ENCODE data around the gene TMEM184A. TPM values are rescaled to one million over a fixed set of nuclear protein-coding genes. Genes with fewer than 3 reads are reported as not detected.
A peak's percentile ranks its signal among the peaks of the same experiment; 100 is the strongest.

Gene TMEM184A
- total and polyA plus RNA-seq, 4 experiments from 2014 or later: not detected

DNA sequence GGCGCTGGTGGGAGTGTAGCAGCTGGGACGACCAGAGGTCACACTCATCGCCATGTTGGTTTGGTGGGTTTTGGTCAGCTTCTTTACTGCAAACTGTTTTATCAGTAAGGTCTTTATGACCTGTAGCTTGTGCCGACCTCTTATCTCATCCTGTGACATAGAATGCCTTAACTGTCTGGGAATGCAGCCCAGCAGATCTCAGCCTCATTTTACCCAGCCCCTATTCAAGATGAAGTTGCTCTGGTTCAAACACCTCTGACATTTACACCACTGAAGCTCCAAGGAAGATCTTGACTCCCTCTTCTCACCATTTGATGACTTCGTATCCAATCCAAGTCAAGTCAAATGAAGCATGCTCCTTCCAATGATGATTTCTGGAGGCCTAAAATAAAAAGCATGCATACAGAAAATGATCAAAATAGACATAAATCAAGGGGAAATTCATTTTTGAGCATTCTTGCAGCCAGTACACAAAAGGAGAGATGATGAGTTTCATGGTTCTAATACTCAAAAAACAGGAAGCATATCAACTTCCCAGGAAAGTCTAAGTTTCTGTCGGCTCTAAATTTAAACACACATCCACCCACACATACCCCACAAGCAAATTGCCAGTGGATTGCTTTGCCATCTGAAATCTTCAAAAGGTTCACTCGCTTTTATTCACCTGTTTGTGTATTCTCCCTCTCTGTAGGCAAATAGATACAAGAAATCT is 16.3 kb upstream of the TMEM184A start:
- ChIA-PET POLR2A (ENCODE audit: partially characterized antibody) (no interaction called here), CTCF (ENCODE audit: partially characterized antibody) (no interaction called here)
- H3K27ac ChIP-seq (ENCODE audit: low read depth, low read length): no peak overlapping the region
- no peaks in the 10 kb centered on the region for H3K9me3 ChIP-seq (ENCODE audit: control insufficient read depth in 1 of 2, low read length in 2 of 2)
- H3K4me3 Mint-ChIP-seq: peak overlapping the region in 5 of 8 donors; percentile 4 to 67 (median 36)
- no peaks in the 10 kb centered on the region for H3K27me3 Mint-ChIP-seq
- DNase-seq: no peak
- no peaks in the 10 kb centered on the region for H3K27me3 ChIP-seq (ENCODE audit: insufficient read depth, low read length)
- H3K9me3 Mint-ChIP-seq: no peaks in the 10 kb centered on the region
- H3K36me3 ChIP-seq (ENCODE audit: insufficient read depth, low read length): peaks cover 7% of the 10 kb centered on the region
- intact Hi-C loops (cut with micrococcal nuclease): loop anchor here (10.0 kb wide), 1 partner anchor 1143 kb away; no protein-coding TSS in a partner anchor
- peaks cover 11 to 36% (median 21%) of the 10 kb centered on the region in 4 donors for H3K4me1 Mint-ChIP-seq
- peaks cover 20% of the 10 kb centered on the region for H3K4me1 ChIP-seq (ENCODE audit: insufficient read depth, low read length)
- H3K4me3 ChIP-seq (ENCODE audit: low read length in 2 of 2): no peak overlapping the region
- peaks cover 0 to 16% of the 10 kb centered on the region in 2 donors for H3K36me3 Mint-ChIP-seq
- H3K27ac Mint-ChIP-seq: peak overlapping the region in 5 of 7 donors; percentile 24 to 84 (median 72)

DNA sequence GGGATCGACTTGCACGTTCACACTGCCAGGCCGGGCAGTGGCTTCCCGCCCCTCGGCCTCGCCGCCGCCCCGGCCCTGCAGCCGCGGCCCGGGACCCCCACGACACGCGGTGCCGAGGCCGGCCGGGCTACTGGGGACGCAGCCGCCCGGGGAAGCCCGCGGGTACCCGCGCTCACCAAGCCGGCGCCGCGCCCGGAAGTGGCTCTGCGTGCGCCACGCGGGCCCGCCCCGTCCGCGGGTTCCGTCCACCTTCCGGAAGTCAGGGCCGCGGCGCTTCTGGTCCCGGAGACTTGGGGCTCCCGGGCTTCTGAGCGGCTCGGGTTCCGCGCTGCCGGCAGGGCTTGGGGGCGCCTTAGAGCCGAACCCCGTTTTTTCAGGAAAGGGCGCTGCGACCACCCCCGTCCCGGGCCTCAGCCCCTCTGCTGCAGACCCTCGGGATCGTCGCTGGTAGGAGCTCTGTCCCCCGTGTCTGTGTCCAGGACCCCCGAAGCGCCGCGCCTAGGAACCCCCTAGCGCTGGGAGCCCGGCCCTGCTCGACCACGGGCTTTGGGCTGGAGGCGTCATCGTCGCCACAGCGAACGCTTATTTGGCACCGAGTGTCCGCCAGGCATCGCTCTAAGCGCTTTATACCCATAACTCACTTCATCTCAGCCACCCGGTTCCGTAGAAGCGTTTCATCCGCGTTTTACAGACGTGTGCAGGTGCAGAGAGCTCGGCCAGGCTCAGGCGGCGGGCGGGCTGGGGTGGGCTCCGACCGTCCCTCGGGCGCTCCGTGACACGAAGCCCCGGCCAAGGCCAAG is 14.0 kb upstream of the TMEM184A start, which contains the start of gene PSMG3:
TSS of gene PSMG3 (minus strand) at position 200 of the 800 bp plus-strand sequence. CDS start 693 bp downstream, outside the sequence.
- Histone ChIP-seq H3K9me3 (ENCODE audit: control insufficient read depth in 1 of 2, low read length in 2 of 2) (no peaks in the 10 kb centered on the region), H3K36me3 (ENCODE audit: insufficient read depth, low read length) (peaks cover 11% of the 10 kb centered on the region), H3K27ac (ENCODE audit: low read depth, low read length) (peak within 1 kb of the TSS; percentile 77), H3K4me1 (ENCODE audit: insufficient read depth, low read length) (peaks cover 20% of the 10 kb centered on the region), H3K4me3 (ENCODE audit: low read length in 2 of 2) (peak within 1 kb of the TSS; percentile 60 to 76), H3K27me3 (ENCODE audit: insufficient read depth, low read length) (no peaks in the 10 kb centered on the region)
- POLR2A ChIA-PET (ENCODE audit: partially characterized antibody): interaction anchor here (0.9 to 2.7 kb wide), 8 partner anchors 9 to 835 kb away, joined by 3 to 18 read pairs (median 4); partner anchors contain the start of genes EIF3B and INTS1
- intact Hi-C loops (cut with micrococcal nuclease): loop anchor here (1.0 to 10.0 kb wide), 3 partner anchors 38 to 1145 kb away; partner anchors contain the start of gene INTS1
- H3K4me1 Mint-ChIP-seq: peaks cover 11 to 40% (median 21%) of the 10 kb centered on the region in 4 donors
- CTCF ChIA-PET (ENCODE audit: partially characterized antibody): interaction anchor here (1.5 kb wide), 1 partner anchor 9 kb away, joined by 4 read pairs; no protein-coding TSS in a partner anchor
- H3K9me3 Mint-ChIP-seq: no peaks in the 10 kb centered on the region
- peaks cover 0 to 23% of the 10 kb centered on the region in 2 donors for H3K36me3 Mint-ChIP-seq
- peak; percentile 83 to 87 (median 85) for DNase-seq
- no peaks in the 10 kb centered on the region for H3K27me3 Mint-ChIP-seq
- peak within 1 kb of the TSS; percentile 86 to 91 (median 88) for H3K4me3 Mint-ChIP-seq
- H3K27ac Mint-ChIP-seq: peak within 1 kb of the TSS; percentile 87 to 97 (median 94)

DNA sequence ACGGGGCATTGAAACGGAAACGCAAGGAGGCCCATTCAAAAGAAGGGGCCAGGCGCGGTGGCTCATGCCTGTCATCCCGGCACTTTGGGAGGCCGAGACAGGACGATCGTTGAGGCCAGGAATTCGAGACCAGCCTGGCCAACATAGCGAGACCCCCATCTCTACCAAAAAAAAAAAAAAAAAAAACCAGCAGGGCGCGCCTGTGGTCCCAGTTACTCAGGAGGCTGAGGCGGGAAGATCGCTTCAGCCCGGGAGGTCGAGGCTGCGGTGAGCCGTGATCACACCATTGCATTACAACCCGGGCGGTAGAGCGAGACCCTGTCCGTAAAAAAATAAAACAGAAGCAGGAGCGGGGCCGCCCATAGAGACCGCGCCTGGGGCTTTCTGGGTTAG is 13.4 kb upstream of the TMEM184A start:
- no peaks in the 10 kb centered on the region for H3K9me3 Mint-ChIP-seq
- Histone ChIP-seq H3K27ac (ENCODE audit: low read depth, low read length) (peak overlapping the region; percentile 77), H3K4me1 (ENCODE audit: insufficient read depth, low read length) (peaks cover 20% of the 10 kb centered on the region), H3K9me3 (ENCODE audit: control insufficient read depth in 1 of 2, low read length in 2 of 2) (no peaks in the 10 kb centered on the region), H3K4me3 (ENCODE audit: low read length in 2 of 2) (peak overlapping the region; percentile 36 to 60), H3K27me3 (ENCODE audit: insufficient read depth, low read length) (no peaks in the 10 kb centered on the region), H3K36me3 (ENCODE audit: insufficient read depth, low read length) (peaks cover 11% of the 10 kb centered on the region)
- intact Hi-C loops (cut with micrococcal nuclease): no loop called here
- H3K4me3 Mint-ChIP-seq: peak overlapping the region; percentile 74 to 91 (median 88)
- peaks cover 11 to 40% (median 21%) of the 10 kb centered on the region in 4 donors for H3K4me1 Mint-ChIP-seq
- no peaks in the 10 kb centered on the region for H3K27me3 Mint-ChIP-seq
- ChIA-PET CTCF (ENCODE audit: partially characterized antibody) (interaction anchor here (1.5 kb wide), 1 partner anchor 9 kb away, joined by 4 read pairs; no protein-coding TSS in a partner anchor), POLR2A (ENCODE audit: partially characterized antibody) (interaction anchor here (1.1 to 2.7 kb wide), 5 partner anchors 9 to 785 kb away, joined by 3 to 18 read pairs (median 7); partner anchors contain the start of gene EIF3B)
- no peak for DNase-seq
- H3K27ac Mint-ChIP-seq: peak overlapping the region; percentile 87 to 97 (median 94)
- peaks cover 0 to 23% of the 10 kb centered on the region in 2 donors for H3K36me3 Mint-ChIP-seq

DNA sequence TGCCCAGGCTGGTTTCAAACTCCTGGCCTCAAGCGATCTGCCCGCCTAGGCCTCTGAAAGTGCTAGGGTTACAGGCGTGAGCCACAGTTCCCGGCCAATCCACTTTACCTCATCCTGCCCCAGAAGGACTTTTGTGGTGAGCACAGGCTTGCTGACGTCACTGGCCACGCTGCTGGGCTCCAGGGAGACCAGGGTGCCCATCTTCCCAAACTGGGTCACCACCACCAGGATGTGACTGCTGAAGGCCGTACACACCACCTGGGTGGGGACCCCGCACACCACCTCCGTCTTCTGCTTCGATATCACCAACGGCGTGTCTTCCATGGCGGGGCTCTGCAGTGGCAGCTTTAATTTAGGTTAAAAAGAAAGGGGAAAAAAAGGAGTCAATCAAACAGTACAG is 13.0 kb upstream of the TMEM184A start:
- peak overlapping the region; percentile 74 to 91 (median 88) for H3K4me3 Mint-ChIP-seq
- Histone ChIP-seq H3K27ac (ENCODE audit: low read depth, low read length) (peak overlapping the region; percentile 77), H3K27me3 (ENCODE audit: insufficient read depth, low read length) (no peaks in the 10 kb centered on the region), H3K9me3 (ENCODE audit: control insufficient read depth in 1 of 2, low read length in 2 of 2) (no peaks in the 10 kb centered on the region), H3K36me3 (ENCODE audit: insufficient read depth, low read length) (peaks cover 11% of the 10 kb centered on the region), H3K4me3 (ENCODE audit: low read length in 2 of 2) (peak overlapping the region in 1 of 2 donors; percentile 36), H3K4me1 (ENCODE audit: insufficient read depth, low read length) (peaks cover 20% of the 10 kb centered on the region)
- peak; percentile 43 to 71 (median 52) for DNase-seq
- no peaks in the 10 kb centered on the region for H3K27me3 Mint-ChIP-seq
- ChIA-PET CTCF (ENCODE audit: partially characterized antibody) (interaction anchor here (0.8 kb wide), 1 partner anchor 14 kb away, joined by 3 read pairs; no protein-coding TSS in a partner anchor), POLR2A (ENCODE audit: partially characterized antibody) (interaction anchor here (2.7 kb wide), 1 partner anchor 37 kb away, joined by 18 read pairs; no protein-coding TSS in a partner anchor)
- peaks cover 0 to 23% of the 10 kb centered on the region in 2 donors for H3K36me3 Mint-ChIP-seq
- peak overlapping the region; percentile 87 to 97 (median 94) for H3K27ac Mint-ChIP-seq
- H3K9me3 Mint-ChIP-seq: no peaks in the 10 kb centered on the region
- peaks cover 11 to 40% (median 21%) of the 10 kb centered on the region in 4 donors for H3K4me1 Mint-ChIP-seq
- intact Hi-C loops (cut with micrococcal nuclease): no loop called here

DNA sequence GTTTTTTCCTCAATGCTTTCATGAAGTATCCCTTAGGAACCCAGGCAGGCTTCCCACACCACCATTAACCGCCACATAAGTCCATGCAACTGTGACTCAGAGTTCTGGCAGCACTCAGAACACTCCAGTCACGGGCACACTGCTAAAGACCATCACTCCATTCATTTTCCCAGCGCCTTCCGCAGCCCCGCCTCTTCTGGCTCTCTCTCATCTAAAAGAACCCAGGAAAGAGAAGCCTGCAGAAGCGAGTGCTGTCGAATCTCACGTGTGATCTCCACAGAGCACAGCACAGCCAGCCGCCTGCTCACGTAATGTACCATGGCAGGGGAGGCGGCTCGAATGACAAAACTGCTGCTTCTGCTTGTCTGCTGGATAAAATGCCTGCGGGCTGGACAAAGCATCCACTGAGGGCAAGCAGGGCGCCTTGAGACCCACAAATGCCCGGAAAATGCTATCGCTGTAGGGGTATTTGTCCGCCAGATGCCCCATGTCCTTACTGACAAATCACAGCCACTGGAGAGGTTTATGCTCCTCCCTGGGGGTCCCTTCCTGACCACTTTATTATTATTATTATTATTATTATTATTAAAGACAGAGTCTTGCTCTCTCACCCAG is 12.0 kb upstream of the TMEM184A start:
- POLR2A ChIA-PET (ENCODE audit: partially characterized antibody): no interaction called here
- Mint-ChIP-seq H3K9me3 (no peaks in the 10 kb centered on the region), H3K27ac (peak overlapping the region in 3 of 7 donors; percentile 77 to 97 (median 86)), H3K4me3 (peak overlapping the region in 3 of 8 donors; percentile 27 to 88 (median 32)), H3K27me3 (no peaks in the 10 kb centered on the region), H3K36me3 (peaks cover 0 to 23% of the 10 kb centered on the region in 2 donors), H3K4me1 (peaks cover 11 to 40% (median 21%) of the 10 kb centered on the region in 4 donors)
- no peaks in the 10 kb centered on the region for H3K27me3 ChIP-seq (ENCODE audit: insufficient read depth, low read length)
- H3K27ac ChIP-seq (ENCODE audit: low read depth, low read length): no peak overlapping the region
- DNase-seq: no peak
- H3K9me3 ChIP-seq (ENCODE audit: control insufficient read depth in 1 of 2, low read length in 2 of 2): no peaks in the 10 kb centered on the region
- intact Hi-C loops (cut with micrococcal nuclease): no loop called here
- H3K4me3 ChIP-seq (ENCODE audit: low read length in 2 of 2): no peak overlapping the region
- peaks cover 20% of the 10 kb centered on the region for H3K4me1 ChIP-seq (ENCODE audit: insufficient read depth, low read length)
- CTCF ChIA-PET (ENCODE audit: partially characterized antibody): interaction anchor here (0.8 kb wide), 1 partner anchor 13 kb away, joined by 3 read pairs; no protein-coding TSS in a partner anchor
- peaks cover 11% of the 10 kb centered on the region for H3K36me3 ChIP-seq (ENCODE audit: insufficient read depth, low read length)

DNA sequence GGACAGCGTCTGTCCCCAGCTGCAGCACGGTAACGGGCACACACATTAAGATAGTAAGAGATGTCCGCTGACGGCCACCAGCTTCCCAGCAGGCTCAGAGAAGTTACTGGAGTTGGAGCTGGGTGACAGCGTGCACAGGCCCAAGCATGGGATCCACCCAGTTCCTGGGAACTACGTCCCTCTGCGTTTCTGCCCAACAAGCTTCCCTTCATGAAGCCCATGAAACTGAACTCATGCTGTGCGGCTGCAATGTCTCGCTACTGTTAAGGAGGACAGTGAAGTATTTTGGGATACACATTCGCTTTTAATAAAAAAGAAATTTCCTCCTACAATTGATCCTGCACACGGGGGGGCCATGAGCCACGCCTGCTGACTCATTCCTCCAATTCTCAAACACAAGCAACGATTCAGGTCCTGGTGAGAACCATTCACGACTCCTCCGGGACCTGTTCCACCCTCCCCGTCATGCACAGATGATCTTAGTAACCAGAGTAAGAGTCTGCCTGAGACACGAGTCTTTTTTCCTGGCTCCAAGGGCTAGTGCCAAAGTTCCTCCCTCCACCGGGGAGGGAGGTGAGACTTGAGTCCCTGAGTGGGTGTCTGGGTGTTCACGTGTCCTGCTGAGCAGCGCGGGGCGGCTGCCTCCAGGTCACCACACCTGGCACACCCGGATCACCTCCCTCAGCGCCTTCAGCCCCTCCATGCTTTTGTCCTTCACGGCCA is 11.2 kb upstream of the TMEM184A start:
- Mint-ChIP-seq H3K36me3 (peaks cover 0 to 23% of the 10 kb centered on the region in 2 donors), H3K4me3 (peak overlapping the region in 3 of 8 donors; percentile 25 to 39 (median 27)), H3K27ac (peak overlapping the region in 4 of 7 donors; percentile 21 to 68 (median 58)), H3K4me1 (peaks cover 10 to 36% (median 19%) of the 10 kb centered on the region in 4 donors), H3K9me3 (no peaks in the 10 kb centered on the region), H3K27me3 (no peaks in the 10 kb centered on the region)
- Histone ChIP-seq H3K27me3 (ENCODE audit: insufficient read depth, low read length) (no peaks in the 10 kb centered on the region), H3K4me3 (ENCODE audit: low read length in 2 of 2) (no peak overlapping the region), H3K4me1 (ENCODE audit: insufficient read depth, low read length) (peaks cover 20% of the 10 kb centered on the region), H3K9me3 (ENCODE audit: control insufficient read depth in 1 of 2, low read length in 2 of 2) (no peaks in the 10 kb centered on the region), H3K36me3 (ENCODE audit: insufficient read depth, low read length) (peaks cover 11% of the 10 kb centered on the region), H3K27ac (ENCODE audit: low read depth, low read length) (no peak overlapping the region)
- POLR2A ChIA-PET (ENCODE audit: partially characterized antibody): no interaction called here
- CTCF ChIA-PET (ENCODE audit: partially characterized antibody): no interaction called here
- no peak for DNase-seq
- intact Hi-C loops (cut with micrococcal nuclease): no loop called here

Data from CD4-positive, alpha-beta memory T cell (primary cell).